Iris pigment epithelial cell (primary cell): Measurements from ENCODE around the gene ACOT2.

ENCODE experiments used
- DNase-seq: peaks from one replicate; pipeline ENCODE4 v3.0.0-alpha.2; 2011; ENCODE audit warnings: low read depth

Gene ACOT2

DNA sequence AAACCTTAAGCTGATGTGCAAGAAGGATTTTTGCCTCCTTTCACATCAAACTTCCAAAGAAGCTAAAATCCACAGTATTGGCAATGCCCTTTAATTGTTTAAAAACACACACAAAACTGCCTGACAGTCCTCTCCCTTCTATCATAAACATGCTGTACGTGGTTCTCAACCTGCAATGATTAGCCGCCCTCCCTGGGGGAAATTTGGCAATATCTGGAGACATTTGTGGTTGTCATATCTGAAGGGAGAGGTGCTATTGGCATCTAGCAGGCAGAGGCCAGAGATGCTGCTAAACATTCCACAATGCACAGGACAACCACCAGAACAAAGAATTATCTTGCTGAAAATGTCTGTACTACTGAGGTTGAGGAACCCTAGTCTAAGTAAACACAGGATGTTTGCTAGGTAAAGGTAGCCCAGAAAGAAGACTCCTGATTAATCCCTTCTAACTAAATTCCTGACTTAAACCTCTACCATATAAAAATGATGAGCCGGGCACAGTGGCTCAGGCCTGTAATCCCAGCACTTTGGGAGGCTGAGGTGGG is 44.5 kb downstream of the ACOT2 start:
- DNase-seq: no peak

DNA sequence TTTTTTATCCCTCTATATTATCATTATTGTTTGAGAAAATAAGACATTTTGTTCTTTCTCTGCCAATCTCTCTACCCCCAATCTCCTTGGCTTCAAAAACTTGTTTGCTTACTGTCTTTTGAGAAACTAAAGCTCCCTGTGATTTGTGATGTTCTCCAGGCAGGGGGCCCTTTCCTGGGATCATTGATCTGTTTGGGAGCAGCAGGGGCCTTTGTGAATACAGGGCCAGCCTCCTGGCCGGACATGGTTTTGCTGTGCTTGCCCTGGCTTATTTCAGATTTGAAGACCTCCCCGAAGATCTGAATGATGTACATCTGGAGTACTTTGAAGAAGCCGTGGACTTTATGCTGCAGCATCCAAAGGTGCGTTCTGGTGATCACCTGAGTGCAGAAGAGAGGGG is 47.8 kb downstream of the ACOT2 start:
- no peak for DNase-seq

DNA sequence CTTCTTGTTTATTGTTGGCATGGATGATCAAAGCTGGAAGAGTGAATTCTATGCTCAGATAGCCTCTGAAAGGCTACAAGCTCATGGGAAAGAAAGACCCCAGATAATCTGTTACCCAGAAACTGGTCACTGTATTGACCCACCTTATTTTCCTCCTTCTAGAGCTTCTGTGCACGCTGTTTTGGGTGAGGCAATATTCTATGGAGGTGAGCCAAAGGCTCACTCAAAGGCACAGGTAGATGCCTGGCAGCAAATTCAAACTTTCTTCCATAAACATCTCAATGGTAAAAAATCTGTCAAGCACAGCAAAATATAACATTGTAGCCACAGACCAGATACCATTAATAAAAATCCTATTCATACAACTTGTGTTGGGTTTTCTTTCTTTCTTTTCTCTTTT is 50.5 kb downstream of the ACOT2 start:
- DNase-seq: no peak

DNA sequence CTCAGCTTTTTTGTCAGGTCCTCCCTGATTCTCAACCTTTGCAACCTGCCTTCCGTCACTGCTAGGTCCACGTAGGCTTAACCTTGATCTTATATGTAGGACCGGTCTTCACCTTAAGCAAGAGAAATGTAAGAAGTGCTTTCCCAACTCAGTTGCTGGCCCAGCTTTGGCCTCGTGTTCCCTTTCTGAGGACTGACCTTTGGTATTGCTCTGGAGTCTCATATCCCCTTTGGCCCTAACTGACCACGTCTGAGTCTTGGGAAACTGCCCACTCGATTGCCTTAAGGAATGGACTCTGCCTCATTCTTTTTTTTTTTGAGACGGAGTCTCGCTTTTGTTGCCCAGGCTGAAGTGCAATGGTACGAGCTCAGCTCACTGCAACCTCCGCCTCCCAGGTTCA is 51.3 kb downstream of the ACOT2 start:
- DNase-seq: no peak

DNA sequence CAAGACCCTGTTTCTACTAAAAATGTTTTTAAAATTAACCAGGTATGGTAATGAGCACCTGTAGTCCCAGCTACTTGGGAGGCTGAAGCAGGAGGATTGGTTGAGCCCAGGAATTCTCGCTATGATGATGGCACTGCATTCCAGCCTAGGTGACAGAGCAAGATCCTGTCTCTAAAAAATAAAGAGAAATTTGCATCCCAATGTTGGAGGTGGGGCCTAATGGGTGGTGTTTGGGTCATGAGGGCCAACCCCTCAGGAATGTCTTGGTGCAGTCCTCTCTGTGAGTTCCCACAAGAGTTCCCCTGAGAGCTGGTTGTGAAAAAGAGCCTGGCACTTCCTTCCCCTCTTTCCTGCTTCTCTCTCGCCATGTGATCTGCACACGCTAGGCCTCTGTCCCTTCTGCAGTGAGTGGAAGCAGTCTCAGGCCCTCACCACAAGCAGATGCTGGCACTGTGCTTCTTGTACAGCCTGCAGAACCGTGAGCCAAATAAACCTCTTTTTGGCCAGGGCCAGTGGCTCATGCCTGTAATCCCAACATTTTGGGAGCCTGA is 54.6 kb downstream of the ACOT2 start:
- DNase-seq: no peak
